M059J (cell line): ENCODE measurements around the gene OR1I1. TPM values are rescaled to one million over a fixed set of nuclear protein-coding genes. Genes with fewer than 3 reads are reported as not detected.

Experiments
- DNase-seq: peaks from one replicate; pipeline ENCODE4 v3.0.0-alpha.2; 2012; ENCODE audit warnings: low read depth
- total RNA-seq: library from RNA; depleted of rRNA; stranded (reverse); fragments of >200 nt; shearing (Covaris generic); gene quantifications from 2 replicates; pipeline ENCODE4 v1.2.3, GENCODE V29; 2014

OR1I1 gene
- total RNA-seq, 1 experiment from 2014 or later = not detected

DNA sequence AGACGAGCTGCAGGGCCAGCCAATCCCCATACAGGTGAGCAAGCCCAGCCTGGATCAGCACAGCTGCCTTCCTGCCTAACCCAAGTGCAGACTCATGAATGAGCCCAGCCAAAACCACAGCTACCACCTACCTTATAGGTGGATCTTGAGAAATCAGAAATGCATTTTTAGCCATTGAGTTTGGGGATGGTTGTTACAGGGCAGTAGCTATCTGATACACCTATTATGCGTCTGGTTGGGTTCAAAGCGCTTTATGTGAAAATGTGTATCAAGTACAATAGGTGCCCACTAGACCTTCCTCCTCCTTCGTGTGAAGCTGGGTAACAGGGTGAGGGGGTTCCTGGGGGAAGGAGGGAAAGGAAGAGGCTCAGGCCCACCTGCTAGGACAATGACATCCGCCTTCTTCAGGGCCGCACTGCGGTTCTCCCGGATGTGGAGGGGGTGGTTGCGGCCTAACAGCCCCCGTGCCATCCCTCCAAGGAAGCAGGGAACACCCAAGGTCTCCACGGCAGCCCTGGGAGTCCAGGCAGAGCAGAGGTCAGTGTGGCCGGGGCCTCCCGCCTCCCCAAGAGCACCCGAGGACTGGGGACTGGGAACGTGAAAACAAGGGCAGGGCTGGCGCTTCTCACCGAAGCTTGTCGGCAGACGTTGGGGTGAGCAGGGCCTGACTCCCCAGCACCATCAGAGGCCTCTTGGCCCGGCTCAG lies 36.9 kb downstream of the OR1I1 start:
- no peak for DNase-seq

- DNase-seq = no peak
Observed at GRCh38 chr19:15120135-15121026, 38.4 kb downstream of the OR1I1 start.

- DNase-seq = no peak
Observed at GRCh38 chr19:15122331-15123030, 40.5 kb downstream of the OR1I1 start.

DNA sequence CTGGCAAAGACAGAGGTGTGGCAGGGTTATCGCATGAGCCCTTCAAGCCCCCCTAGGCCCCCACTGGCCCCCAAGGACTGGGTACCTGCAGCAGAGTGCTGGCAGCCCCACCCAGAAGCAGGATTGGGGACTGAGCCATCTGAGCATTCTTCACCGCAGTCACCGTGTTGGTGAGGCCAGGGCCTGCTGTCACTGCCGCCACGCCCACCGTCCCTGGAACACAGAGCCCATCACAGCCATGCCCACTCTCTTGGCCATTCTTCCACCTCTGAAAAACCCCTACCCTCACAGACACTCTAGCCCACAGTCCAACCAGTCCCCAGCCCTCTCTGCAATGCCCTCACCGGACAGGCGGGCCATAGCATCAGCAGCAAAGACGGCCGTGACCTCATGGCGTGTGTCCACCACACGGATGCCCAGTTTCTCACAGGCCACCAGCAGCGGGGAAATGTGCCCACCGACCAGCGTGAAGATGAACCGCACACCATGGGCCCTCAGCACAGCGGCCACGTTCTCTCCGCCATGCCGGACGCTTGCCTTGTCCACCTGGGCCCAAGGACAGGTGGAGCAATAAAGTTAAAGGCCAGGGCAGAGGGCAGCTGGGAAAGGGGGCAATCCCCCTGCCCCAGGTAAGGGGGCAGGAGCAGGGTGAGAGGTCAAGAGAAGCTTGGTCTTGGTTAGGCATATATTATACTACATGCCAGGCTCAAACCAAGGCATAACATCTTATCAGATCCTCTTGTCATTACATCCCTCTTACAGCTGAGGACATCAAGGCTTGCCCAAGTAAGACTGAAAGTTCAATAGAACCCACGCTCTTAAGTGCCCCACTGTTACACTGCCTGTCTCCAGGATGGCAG lies 41.2 kb downstream of the OR1I1 start:
- no peak for DNase-seq

DNA sequence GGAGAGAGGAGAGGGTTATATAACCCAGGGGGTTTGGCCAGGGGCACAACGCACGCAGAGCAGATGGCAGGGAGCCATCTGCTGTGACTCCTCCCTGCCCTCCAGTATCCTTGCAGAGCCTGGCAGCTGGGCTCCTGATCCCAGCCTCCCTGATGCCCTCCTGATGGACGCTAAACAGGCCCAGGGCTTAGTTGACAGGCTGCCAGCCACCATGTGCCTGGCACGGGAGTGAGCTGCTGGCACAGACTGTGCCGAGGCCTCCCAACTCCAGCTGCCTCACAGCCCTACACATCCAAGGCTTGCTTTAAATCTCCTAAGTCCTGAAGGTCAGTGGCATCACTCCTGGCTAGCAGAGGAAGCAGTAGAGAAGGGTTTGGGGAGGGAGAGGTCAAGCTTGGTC lies 41.9 kb downstream of the OR1I1 start:
- no peak for DNase-seq

DNA sequence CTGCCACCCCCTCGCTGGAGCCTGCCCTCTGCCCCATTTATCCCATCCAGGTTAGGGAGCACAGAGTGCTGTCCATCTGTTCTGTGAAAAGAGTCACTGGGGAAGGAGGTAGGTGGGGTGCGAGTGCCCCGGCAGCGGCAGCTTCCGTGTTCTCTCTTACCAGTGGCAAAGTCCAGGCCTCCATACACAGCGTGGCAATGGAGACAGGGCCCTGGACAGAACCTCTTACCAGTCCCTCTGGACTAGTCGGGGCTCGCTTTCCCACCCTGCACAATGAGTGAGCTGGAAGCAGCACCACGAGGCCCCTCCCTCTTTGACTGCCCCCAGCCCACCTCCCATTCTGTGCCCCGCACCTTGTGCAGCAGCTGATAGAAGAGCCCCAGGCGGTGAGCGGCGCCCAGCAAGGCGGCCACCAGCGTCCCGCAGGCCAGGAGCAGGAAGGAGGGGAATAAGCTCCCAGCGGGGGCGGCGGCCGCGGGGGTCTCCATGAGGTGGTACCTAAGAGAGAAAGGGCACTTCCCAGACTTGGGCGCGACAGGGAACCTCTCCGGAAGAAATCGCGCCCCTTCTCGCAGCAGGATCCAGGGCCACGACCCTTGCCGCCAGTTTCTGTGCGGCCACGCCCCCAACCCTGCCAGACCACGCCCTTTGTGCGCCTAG lies 42.7 kb downstream of the OR1I1 start:
- DNase-seq = no peak

DNA sequence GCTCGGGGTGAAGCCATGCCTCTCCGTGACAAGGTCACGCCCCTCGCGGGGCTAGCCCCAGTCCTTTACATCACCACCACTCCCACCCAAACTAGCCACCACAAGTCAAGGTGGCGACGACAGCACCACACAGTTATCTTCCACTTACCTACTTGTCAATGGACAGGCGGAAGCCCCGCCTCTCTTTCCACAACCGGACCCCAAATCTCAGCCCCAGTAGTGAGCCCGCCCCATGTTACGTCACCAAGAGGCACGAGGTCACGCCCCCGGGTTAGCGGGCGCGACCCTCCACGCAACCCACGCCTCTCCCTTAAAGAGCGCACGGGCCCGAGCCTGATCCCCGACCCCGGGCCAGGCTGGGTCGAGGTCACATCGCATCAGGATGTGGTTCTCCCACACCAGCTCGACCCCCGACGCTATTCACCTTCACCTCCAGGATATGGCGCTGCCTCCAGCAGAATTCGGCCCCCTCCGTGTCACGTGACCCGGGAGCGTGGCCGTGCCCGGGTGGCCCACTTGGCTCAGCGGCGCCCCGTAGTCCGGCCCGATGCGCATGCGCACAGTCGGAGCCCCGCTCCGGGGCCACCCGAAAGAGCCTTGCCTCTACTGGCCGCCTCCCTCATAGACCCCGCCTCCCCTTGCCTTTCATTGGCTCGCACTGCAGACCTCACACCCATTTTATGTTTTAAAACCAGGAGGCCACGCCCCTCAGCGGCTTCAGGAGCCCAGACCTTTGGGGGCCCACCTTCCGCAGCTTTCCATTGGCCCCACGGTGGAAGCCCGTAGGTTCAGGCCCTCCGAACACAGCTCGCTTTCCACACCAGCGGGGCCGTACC lies 43.4 kb downstream of the OR1I1 start:
- DNase-seq = peak; percentile 98

GRCh38 chr19:15126131-15126910 lies 44.3 kb downstream of the OR1I1 start:
- peak; percentile 50 for DNase-seq

DNA sequence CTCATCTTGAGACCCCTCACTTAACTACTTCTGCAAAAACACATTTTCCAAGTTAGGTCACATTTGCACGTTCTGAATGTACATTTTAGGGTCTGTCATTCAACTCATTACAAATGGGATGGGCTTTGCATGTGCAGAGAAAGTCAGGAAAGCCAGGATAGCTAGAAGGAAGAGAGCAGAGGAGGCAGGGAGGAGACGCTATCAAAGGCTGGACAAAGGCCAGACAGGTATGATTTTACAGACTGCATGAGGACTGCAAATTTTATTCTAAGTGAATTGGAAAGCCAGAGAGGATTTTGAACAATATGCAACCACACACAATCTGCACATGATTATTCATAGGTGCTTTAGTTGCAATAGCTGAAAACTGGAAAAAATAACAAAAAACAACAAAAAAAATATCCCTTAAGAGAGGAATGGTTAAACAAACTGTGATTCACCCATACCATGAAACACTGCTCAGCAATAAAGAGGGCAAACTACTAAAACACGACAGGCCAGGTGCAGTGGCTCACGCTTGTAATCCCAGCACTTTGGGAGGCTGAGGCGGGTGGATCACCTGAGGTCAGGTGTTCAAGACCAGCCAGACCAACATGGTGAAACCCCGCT lies 46.3 kb downstream of the OR1I1 start:
- no peak for DNase-seq

DNA sequence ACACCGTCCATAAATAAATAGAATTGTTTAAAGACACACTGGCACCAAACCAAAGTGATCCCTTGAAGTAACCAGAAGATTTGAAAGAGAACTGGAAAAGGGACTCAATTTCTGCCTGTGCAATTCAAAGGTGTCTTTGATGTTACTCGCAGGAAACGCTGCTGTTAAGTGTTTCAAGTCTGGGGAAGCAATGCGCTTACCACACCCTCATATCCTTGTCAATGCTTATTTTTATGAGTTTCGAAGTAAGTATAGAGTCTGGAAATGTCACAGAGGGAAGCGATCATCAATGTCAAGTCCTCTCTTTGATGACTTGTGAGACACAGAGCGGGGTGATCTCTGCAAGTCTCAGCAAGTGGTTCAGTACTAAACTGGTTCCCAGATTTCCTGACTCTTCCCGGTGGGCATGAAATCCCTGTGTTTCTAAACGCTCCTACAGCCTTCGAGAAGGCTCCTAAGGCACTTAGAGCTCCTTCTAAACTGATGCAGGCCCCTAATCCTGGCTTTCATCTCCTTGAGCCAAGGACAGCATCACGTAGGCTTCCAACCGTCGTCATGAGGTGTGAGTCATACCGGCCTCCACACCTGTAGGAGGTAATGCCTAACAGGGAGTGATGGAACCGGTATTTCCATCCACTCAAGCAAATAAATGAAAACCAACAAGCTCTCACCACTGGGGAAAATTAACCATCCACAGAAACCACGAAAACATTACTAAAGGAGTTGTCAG lies 48.0 kb downstream of the OR1I1 start:
- DNase-seq = no peak

- DNase-seq = peak; percentile 37
Observed at GRCh38 chr19:15136234-15136954, 54.4 kb downstream of the OR1I1 start.

- peak; percentile 16 for DNase-seq
Observed at GRCh38 chr19:15137777-15138176, 55.8 kb downstream of the OR1I1 start.

DNA sequence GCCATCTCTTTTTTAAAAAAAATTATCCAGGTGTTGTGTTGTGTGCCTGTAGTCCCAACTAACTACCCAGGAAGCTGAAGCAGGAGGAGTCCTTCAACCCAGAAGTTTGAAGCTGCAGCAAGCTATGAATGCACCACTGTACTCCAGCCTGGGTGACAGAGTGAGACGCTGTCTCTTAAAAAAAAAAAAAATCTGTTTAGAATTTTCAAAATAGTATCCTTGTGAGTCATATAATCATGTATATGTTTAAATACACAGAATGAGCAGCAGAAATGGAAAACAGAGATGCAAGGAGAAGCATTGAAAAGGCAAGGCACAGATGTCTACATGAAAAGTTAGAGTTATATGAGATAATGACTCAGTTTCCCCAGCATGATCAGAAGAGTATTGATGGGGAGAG lies 56.4 kb downstream of the OR1I1 start:
- DNase-seq = peak; percentile 21

GRCh38 chr19:15141143-15141542 lies 59.1 kb downstream of the OR1I1 start:
- DNase-seq = no peak

DNA sequence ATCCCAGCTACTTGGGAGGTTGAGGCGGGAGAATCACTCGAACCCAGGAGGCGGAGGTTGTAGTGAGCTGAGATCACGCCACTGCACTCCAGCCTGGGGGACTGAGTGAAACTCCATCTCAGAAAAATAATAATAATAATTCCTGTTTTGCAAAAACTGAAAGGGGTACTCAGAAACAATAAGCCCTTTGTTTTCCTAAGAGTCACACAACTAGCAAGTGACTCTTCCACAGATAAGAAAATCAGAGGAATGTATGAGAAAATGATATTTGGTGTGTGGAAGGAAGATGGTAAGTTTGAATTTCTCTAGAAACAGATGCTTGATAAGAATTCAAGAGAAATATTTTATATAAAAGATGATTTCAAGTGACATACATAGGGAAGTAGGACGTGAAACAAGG lies 60.3 kb downstream of the OR1I1 start:
- no peak for DNase-seq
